Body of pancreas (tissue), 4 donors: ENCODE data around the gene TOX2. TPM values are rescaled to one million over a fixed set of nuclear protein-coding genes. Genes with fewer than 3 reads are reported as not detected.

Experiments used
- ATAC-seq: fragments of 150-250 bp; one replicate; pipeline ENCODE4 v1.9.1; 2016
- DNase-seq, 4 donors: peaks; one replicate each; pipeline ENCODE4 v3.0.0-alpha.2; 2019
- H3K27ac ChIP-seq, 4 donors: fragments of 200-600 bp; sonication (generic); 1 replicate in 3 of 4; 2 replicates in 1 of 4; pipeline versions ENCODE4 v1.5.1 to v1.6.1; 2016 to 2019; ENCODE audit warnings: mild to moderate bottlenecking in 1 of 4, mixed read lengths in 1 of 4, moderate library complexity in 1 of 4
- H3K27me3 ChIP-seq, 2 donors: fragments of 200-600 bp; sonication (generic); one replicate each; pipeline ENCODE4 v1.6.0; 2016; ENCODE audit warnings: mild to moderate bottlenecking in 1 of 2
- H3K36me3 ChIP-seq, 2 donors: fragments of 200-600 bp; sonication (generic); replicated peaks in 1 of 2; 2 replicates each; pipeline ENCODE4 v1.5.1; 2016; ENCODE audit warnings: low read depth in 2 of 2; ENCODE audit not compliant: insufficient read depth in 1 of 2
- H3K4me1 ChIP-seq: fragments of 200-600 bp; sonication (generic); one replicate; pipeline ENCODE4 v1.6.0; 2016
- H3K4me3 ChIP-seq, 2 donors: fragments of 200-600 bp; sonication (generic); 1 replicate in 1 of 2; 2 replicates in 1 of 2; pipeline ENCODE4 v1.5.1; 2016 to 2019
- H3K9me3 ChIP-seq, 3 donors: fragments of 200-600 bp; sonication (generic); 1 replicate in 2 of 3; 2 replicates in 1 of 3; pipeline ENCODE4 v1.5.1; 2016
- CTCF ChIP-seq, 7 experiments: fragments of 450-650 bp in 4 of 7; fragments of 200-600 bp in 3 of 7; sonication (generic) in 3 of 7; IDR thresholded peaks; one replicate each; pipeline ENCODE4 v1.5.1; 2016 to 2019; ENCODE audit warnings: antibody characterized with exemption in 7 of 7
- POLR2A ChIP-seq, 3 donors: fragments of 450-650 bp; IDR thresholded peaks; one replicate each; pipeline ENCODE4 v1.6.1; 2016; ENCODE audit warnings: antibody characterized with exemption in 3 of 3, mild to moderate bottlenecking in 2 of 3
- WGBS, 2 donors: methylation state at CpG; one replicate each; pipeline ENCODE4 v1.1.5; 2017; 5-methylcytosine and 5-hydroxymethylcytosine counted together
- intact Hi-C: fragments of 100-400 bp; cut with DNase I; formaldehyde crosslinking; loops from one replicate; pipeline ENCODE4 v1.15.1; 2023
- total RNA-seq, 2 donors: library from RNA; depleted of rRNA; stranded (reverse); fragments of >200 nt; gene quantifications; one replicate each; pipeline ENCODE4 v1.1.0, GENCODE V29; 2016

The TOX2 gene
- total RNA-seq, 2 donors from 2014 or later: 1.8 to 2.0 TPM

- Histone ChIP-seq H3K4me3 (no peak overlapping the region), H3K36me3 (no peaks in the 10 kb centered on the region), H3K4me1 (no peaks in the 10 kb centered on the region), H3K9me3 (no peaks in the 10 kb centered on the region), H3K27ac (no peak overlapping the region), H3K27me3 (no peaks in the 10 kb centered on the region)
- intact Hi-C loops: no loop called here
- TF ChIP-seq CTCF (IDR thresholded peaks at IDR 0.05) (no peak), POLR2A (IDR thresholded peaks at IDR 0.05) (no peak)
- ATAC-seq (no peak), DNase-seq (no peak)
- 47 to 52% methylated on average over 12 to 16 of the region's 16 CpGs for WGBS, 2 donors
These were observed 158.5 kb downstream of the TOX2 start for GRCh38 chr20:44073011-44073674.

GRCh38 chr20:44073675-44074071 lies 159.0 kb downstream of the TOX2 start:
- H3K27ac ChIP-seq: no peak overlapping the region
- intact Hi-C loops: no loop called here
- no peak overlapping the region for H3K4me3 ChIP-seq
- DNase-seq (no peak), ATAC-seq (no peak)
- H3K4me1 ChIP-seq: no peaks in the 10 kb centered on the region
- H3K27me3 ChIP-seq: no peaks in the 10 kb centered on the region
- WGBS, 2 donors: 51 to 58% methylated on average over 6 of the region's 6 CpGs
- no peaks in the 10 kb centered on the region for H3K9me3 ChIP-seq
- TF ChIP-seq CTCF (IDR thresholded peaks at IDR 0.05) (no peak), POLR2A (IDR thresholded peaks at IDR 0.05) (no peak)
- H3K36me3 ChIP-seq: no peaks in the 10 kb centered on the region

GRCh38 chr20:44074252-44075151 lies 159.8 kb downstream of the TOX2 start:
- TF ChIP-seq POLR2A (IDR thresholded peaks at IDR 0.05): no peak
- no peak for TF ChIP-seq CTCF (IDR thresholded peaks at IDR 0.05)
- no peaks in the 10 kb centered on the region for H3K36me3 ChIP-seq
- DNase-seq (no peak), ATAC-seq (no peak)
- H3K27ac ChIP-seq: no peak overlapping the region
- no peaks in the 10 kb centered on the region for H3K9me3 ChIP-seq
- WGBS, 2 donors: 62 to 64% methylated on average over 12 of the region's 12 CpGs
- H3K4me1 ChIP-seq: no peaks in the 10 kb centered on the region
- no peaks in the 10 kb centered on the region for H3K27me3 ChIP-seq
- intact Hi-C loops: no loop called here
- H3K4me3 ChIP-seq: no peak overlapping the region

- H3K9me3 ChIP-seq: no peaks in the 10 kb centered on the region
- no peak for ATAC-seq
- no peak overlapping the region for H3K27ac ChIP-seq
- intact Hi-C loops: no loop called here
- H3K27me3 ChIP-seq: no peaks in the 10 kb centered on the region
- H3K4me1 ChIP-seq: no peaks in the 10 kb centered on the region
- WGBS, 2 donors: 72 to 81% methylated on average over 23 of the region's 23 CpGs
- no peaks in the 10 kb centered on the region for H3K36me3 ChIP-seq
- TF ChIP-seq POLR2A (IDR thresholded peaks at IDR 0.05) (no peak), CTCF (IDR thresholded peaks at IDR 0.05) (no peak)
- H3K4me3 ChIP-seq: no peak overlapping the region
- no peak for DNase-seq
These were observed 160.7 kb downstream of the TOX2 start for GRCh38 chr20:44075191-44075949.
